HepG2 (cell line): ENCODE measurements around the gene TM2D3.

Experiments used
- CSRNP2 ChIP-seq: sonication (generic); formaldehyde crosslinking; conservative IDR thresholded peaks from 2 replicates; pipeline ENCODE4 v1.8.0; 2022; ENCODE audit warnings: low read depth, missing genetic modification reagents
- FOSL1 ChIP-seq: sonication (generic); formaldehyde crosslinking; IDR thresholded peaks from 2 replicates; pipeline ENCODE4 v1.9.0; 2021; ENCODE audit warnings: missing genetic modification reagents, borderline replicate concordance
- ZNF138 ChIP-seq: sonication (generic); formaldehyde crosslinking; IDR thresholded peaks from 2 replicates; pipeline ENCODE4 v1.5.0; 2020; ENCODE audit warnings: mild to moderate bottlenecking, low read depth, missing genetic modification reagents
- ZNF713 ChIP-seq: sonication (generic); formaldehyde crosslinking; IDR thresholded peaks from 2 replicates; pipeline ENCODE4 v1.4.0; 2020; ENCODE audit warnings: mild to moderate bottlenecking, missing genetic modification reagents
- TF ChIP-seq, protein P1 (sequence below): sonication (generic); formaldehyde crosslinking; IDR thresholded peaks from 2 replicates; pipeline ENCODE4 v1.5.0; 2020; ENCODE audit warnings: mild to moderate bottlenecking, missing genetic modification reagents, moderate library complexity

DNA sequence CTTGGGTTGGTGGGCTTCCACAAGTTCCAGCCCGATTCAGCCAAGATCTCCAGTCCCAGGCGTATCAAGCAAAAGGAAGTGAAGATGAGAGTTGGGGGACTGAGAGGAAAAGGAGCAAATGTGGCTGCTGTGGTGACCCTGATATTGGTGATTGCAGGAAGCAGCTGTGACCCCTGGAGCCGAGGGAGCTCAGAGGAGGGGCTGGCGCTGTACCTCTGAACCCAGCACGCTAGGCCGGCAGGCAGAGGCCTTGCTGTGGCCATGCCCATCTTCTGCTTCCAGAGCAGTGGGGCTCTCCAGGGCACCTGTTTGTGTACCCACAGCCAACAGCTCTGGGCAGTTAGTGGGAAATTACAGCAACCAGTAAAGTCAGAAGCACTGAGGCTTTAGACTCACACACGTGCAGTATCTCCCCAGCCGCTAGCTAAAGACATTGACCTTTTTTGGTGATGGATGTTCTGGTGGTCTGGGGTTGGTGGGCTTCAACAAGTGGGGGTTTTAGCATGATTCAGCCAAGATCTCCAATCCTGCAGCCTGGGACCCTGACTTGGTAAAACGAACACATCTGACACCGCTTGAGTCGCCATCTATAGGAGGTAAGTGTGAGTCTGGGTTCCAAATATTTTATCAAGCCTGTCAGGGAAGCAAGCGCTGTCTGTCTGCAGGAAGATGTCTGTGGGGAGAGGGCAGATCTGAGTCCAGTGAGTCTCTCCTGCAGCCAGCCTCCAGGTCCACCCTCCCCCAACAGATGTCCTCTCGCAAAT lies 33.1 kb downstream of the TM2D3 start:
- no peak for TF ChIP-seq FOSL1 (CRISPR knock-in tag)
- TF ChIP-seq, protein P1, sequence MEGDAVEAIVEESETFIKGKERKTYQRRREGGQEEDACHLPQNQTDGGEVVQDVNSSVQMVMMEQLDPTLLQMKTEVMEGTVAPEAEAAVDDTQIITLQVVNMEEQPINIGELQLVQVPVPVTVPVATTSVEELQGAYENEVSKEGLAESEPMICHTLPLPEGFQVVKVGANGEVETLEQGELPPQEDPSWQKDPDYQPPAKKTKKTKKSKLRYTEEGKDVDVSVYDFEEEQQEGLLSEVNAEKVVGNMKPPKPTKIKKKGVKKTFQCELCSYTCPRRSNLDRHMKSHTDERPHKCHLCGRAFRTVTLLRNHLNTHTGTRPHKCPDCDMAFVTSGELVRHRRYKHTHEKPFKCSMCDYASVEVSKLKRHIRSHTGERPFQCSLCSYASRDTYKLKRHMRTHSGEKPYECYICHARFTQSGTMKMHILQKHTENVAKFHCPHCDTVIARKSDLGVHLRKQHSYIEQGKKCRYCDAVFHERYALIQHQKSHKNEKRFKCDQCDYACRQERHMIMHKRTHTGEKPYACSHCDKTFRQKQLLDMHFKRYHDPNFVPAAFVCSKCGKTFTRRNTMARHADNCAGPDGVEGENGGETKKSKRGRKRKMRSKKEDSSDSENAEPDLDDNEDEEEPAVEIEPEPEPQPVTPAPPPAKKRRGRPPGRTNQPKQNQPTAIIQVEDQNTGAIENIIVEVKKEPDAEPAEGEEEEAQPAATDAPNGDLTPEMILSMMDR (CRISPR knock-in tag) = no peak
- TF ChIP-seq ZNF138 = no peak
- no peak for TF ChIP-seq ZNF713 (CRISPR knock-in tag)
- no peak for TF ChIP-seq CSRNP2 (CRISPR knock-in tag)
